ENCODE results near the gene PCK2.
"Not testable (repeated sequence)": the region's sequence is repeated elsewhere in the genome, so short reads cannot be mapped to it uniquely, and the experiment has no call there.

PCK2 gene

DNA sequence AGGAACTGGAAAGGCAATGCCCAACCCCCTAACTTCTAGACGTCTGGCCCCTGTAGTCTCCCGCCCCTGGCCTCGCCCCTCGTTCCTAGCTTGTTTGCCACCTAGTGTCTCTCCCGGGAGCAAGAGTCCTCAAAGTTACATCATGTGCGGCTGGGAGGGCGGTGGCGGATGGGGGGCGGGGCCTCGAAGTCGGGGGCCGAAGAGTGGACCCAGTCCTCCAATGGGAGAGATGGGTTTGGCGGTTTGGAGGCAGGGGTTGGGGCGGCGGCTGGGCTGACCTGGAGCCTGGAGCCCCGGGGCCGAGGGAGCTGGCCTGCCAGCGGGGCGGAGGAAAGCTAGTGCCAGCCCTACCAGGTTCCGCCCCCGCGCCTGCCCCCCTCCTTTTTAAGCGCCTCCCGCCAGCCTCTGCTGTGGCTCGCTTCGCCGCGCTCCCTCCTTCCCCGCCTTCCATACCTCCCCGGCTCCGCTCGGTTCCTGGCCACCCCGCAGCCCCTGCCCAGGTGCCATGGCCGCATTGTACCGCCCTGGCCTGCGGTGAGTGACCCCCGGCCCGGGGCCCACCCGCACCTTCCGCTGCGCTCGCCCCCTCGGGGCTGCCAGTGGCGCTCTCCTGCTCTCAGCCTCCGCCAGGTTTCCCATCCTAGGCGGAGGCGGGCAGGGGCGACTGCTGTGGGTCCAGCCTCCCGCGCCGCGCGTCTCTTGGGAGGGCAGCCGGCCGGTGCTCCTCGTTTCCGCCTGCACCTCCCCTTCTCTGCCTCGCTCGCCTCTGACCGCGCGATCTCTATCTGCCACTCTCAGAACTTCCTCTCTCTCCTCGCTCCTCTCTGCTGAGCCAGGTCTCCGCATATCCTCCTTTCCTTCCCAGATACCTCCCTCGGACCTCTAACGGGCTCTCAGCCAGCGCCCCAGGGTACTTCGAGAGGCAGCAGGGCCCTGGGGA is at the start of gene PCK2:
Gene PCK2, plus strand, starts transcription at position 411 of the 940 bp plus-strand sequence. Its CDS starts 95 bp downstream, at position 506.
- ChIA-PET POLR2A (interaction anchor here (0.9 to 2.7 kb wide), 5 partner anchors 20 to 67 kb away, joined by 3 to 29 read pairs (median 5); partner anchors contain the start of genes DCAF11, IRF9, NRL and PSME1), CTCF (interaction anchor here (0.8 to 13.9 kb wide), 13 partner anchors 11 to 337 kb away, joined by 3 to 246 read pairs (median 5); partner anchors contain the start of genes CARMIL3, CPNE6, DCAF11 and EMC9)
- TF ChIP-seq, protein P1, sequence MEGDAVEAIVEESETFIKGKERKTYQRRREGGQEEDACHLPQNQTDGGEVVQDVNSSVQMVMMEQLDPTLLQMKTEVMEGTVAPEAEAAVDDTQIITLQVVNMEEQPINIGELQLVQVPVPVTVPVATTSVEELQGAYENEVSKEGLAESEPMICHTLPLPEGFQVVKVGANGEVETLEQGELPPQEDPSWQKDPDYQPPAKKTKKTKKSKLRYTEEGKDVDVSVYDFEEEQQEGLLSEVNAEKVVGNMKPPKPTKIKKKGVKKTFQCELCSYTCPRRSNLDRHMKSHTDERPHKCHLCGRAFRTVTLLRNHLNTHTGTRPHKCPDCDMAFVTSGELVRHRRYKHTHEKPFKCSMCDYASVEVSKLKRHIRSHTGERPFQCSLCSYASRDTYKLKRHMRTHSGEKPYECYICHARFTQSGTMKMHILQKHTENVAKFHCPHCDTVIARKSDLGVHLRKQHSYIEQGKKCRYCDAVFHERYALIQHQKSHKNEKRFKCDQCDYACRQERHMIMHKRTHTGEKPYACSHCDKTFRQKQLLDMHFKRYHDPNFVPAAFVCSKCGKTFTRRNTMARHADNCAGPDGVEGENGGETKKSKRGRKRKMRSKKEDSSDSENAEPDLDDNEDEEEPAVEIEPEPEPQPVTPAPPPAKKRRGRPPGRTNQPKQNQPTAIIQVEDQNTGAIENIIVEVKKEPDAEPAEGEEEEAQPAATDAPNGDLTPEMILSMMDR (IDR thresholded peaks at IDR 0.05; ENCODE audit: control extremely low read depth, extremely low read depth, low read depth, missing control alignments): no peak
- peak; percentile 91 for DNase-seq (ENCODE audit: extremely low spot score)

DNA sequence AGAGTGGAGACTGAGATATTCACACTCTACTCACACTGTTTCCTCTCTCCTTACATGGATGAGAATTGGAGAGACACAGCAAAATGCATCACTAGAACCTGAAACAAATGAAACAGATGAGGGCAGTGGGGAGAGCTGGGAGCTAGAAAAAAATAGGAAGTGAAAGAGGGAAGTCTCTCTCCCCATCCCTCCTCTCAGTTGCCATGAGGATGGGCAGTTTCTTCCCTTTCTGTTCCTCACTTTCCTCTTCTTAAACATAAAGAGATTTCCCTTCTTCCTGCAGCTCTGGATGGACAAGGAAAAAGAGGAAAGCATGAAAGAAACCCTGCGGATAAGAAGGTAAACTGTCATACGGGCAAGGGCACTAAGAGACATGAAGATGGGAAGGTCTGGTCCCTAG is 45.1 kb upstream of the PCK2 start:
- DNase-seq (ENCODE audit: extremely low spot score); POLR2A ChIA-PET: not testable (repeated sequence)
- CTCF ChIA-PET: interaction anchor here (1.3 to 3.1 kb wide), 3 partner anchors 9 to 486 kb away, joined by 3 to 11 read pairs (median 9); no protein-coding TSS in a partner anchor

DNA sequence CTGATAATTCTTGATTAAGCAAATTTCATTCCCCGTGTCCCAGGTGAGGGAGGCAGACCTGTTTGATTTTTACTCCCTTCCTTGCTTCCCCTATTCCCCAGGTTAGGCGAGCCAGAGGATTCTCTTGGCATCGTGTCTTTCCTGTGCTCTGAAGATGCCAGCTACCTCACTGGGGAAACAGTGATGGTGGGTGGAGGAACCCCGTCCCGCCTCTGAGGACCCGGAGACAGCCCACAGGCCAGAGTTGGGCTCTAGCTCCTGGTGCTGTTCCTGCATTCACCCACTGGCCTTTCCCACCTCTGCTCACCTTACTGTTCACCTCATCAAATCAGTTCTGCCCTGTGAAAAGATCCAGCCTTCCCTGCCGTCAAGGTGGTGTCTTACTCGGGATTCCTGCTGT is 43.4 kb upstream of the PCK2 start:
- POLR2A ChIA-PET: not testable (repeated sequence)
- CTCF ChIA-PET: interaction anchor here (1.1 to 2.4 kb wide), 5 partner anchors 8 to 58 kb away, joined by 3 to 9 read pairs (median 5); no protein-coding TSS in a partner anchor

DNA sequence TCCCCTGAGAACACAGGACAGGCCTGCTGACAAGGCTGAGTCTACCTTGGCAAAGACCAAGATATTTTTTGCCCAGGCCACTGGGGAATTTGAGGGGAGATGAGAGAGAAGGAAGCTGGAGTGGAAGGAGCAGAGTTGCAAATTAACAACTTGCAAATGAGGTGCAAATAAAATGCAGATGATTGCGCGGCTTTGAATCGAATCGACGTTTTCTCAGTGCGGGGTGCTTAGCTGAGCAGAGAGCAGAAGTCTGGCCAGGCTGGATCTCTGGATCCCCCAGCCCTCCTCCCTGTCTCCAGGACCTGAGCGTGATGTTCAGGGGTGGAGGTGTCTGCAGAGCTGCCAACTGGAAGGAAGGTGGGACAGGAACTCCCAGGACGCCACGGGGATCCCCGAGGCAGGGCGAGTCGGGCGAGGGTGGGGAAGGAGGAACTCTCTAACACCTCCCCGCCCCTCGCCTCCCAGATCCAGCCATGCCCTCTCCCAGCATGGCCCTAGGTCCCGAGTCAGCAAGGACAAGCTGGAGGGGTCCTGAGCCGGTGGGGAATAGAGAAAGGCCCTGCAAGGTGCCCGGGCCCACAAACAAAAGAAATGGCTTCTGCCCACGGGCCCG is 42.8 kb upstream of the PCK2 start:
- TF ChIP-seq, protein P1 (IDR thresholded peaks at IDR 0.05; ENCODE audit: control extremely low read depth, extremely low read depth, low read depth, missing control alignments): no peak
- POLR2A ChIA-PET: no interaction called here
- DNase-seq (ENCODE audit: extremely low spot score): no peak
- CTCF ChIA-PET: interaction anchor here (1.0 to 2.4 kb wide), 8 partner anchors 9 to 419 kb away, joined by 3 to 9 read pairs (median 5); no protein-coding TSS in a partner anchor

More for the DNA sequence above, 43.4 kb upstream of the PCK2 start:
- DNase-seq (ENCODE audit: extremely low spot score): not testable (repeated sequence)

DNA sequence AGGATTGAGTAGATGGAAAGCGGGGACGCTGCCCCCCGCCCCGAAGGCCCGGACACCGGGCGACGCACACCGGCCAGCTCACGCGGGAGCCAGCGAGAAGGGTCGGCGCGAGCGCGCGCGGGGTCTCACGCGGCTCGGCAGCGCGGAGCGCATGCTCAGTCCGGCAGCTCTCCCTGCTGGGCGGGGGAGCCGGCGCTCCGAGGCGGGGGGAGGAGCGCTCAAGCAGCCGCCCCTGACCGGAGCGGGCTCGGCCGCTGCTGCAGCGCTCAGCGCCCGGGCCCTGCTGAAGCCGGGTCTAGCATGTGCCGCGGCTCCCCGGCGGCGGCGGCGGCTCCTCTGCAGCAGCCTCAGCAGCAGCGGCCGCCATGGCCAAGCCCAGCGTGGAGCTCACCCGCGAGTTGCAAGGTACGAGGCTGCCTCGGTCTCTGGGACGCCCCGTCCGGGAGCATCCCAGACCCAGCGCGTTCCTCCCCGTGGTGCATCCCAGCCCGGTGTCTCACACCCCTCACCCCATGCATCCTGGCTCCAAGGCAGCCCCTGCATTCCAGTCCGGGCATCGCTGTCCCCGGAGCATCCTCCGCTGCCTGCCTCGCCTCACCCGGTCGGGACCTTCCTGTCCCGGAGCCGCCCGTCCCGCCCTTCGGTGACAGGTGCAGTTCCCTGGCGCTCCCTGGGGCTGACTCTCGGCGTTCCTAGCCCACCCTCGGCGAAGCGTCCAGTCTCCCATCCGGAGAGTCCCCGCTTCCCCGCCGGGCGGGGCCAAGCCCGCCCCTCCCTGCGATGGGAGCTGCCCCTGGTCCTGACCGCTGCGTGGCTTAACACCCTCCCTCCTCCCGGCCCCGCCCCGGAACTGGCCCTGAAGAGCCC is 42.1 kb upstream of the PCK2 start, which contains the start of gene CARMIL3:
Gene CARMIL3, plus strand, starts transcription at position 221 of the 867 bp plus-strand sequence. Its CDS starts 145 bp downstream, at position 366.
- TF ChIP-seq, protein P1 (IDR thresholded peaks at IDR 0.05; ENCODE audit: control extremely low read depth, extremely low read depth, low read depth, missing control alignments): no peak
- POLR2A ChIA-PET: interaction anchor here (0.6 kb wide), 1 partner anchor 597 kb away, joined by 6 read pairs; no protein-coding TSS in a partner anchor
- CTCF ChIA-PET: interaction anchor here (1.0 to 2.4 kb wide), 9 partner anchors 10 to 420 kb away, joined by 3 to 9 read pairs (median 5); no protein-coding TSS in a partner anchor
- DNase-seq (ENCODE audit: extremely low spot score): peak; percentile 92

DNA sequence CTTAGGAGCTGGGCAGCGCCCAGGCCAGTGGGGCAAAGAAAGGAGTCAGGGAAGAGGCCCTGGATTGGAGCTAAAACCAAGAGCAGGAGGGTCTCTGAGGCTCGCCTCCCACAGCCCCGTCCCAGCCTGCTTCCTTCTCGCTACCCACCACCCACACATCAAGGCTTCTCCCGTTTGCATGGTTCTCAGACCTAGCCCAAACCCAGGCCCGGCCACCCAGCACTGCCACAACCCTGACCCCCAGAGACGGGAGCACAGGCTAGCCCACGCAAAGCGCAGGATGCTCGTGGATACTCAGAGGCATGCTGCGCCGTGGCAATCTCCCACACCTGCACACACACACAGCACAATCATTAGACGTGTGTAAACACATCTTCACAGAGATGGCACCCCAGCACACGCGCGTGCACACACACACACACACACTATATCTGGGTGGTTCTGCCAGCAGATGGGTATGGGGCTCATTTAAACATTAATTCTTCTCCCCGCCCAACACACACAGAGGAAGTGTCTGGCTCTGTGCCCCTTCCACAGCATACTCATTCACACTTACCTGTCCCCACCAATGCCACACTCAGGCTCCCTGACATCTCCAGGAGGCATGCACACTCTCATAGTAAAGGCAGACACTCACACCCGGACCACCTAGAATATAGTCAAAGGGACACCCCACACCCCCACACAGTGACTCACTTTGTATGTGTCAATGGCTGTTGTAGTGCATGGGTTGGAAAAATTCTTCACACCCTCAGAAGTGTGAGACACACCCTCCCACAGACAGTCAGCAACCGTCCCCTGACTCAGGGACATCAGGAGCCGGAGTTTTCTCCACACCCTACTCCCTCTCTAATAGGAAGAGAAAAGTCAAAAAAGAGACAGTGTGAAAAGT is 41.2 kb upstream of the PCK2 start:
- ChIA-PET CTCF (interaction anchor here (1.0 to 7.0 kb wide), 6 partner anchors 12 to 54 kb away, joined by 5 to 88 read pairs (median 6); no protein-coding TSS in a partner anchor), POLR2A (interaction anchor here (0.6 kb wide), 1 partner anchor 598 kb away, joined by 6 read pairs; no protein-coding TSS in a partner anchor)
- no peak for DNase-seq (ENCODE audit: extremely low spot score)
- TF ChIP-seq, protein P1 (IDR thresholded peaks at IDR 0.05; ENCODE audit: control extremely low read depth, extremely low read depth, low read depth, missing control alignments): no peak

All from GM10248 (cell line).